Measurements from ENCODE around the gene TEX22.

The TEX22 gene

GRCh38 chr14:105411017-105411941 is 12.9 kb downstream of the TEX22 start:
- Histone ChIP-seq H3K27ac (ENCODE audit: insufficient read depth in 1 of 2, low read depth in 1 of 2, low read length in 2 of 2, poor library complexity in 1 of 2, severe bottlenecking in 2 of 2) (no peak overlapping the region), H3K4me3 (ENCODE audit: control insufficient read depth in 1 of 7, extremely low read depth in 1 of 7, insufficient read depth in 4 of 7, low read depth in 2 of 7, low read length in 6 of 7) (peak overlapping the region in 6 of 7 experiments; percentile 11 to 68 (median 38)), H3K9me3 (ENCODE audit: control extremely low read depth in 1 of 5, control insufficient read depth in 4 of 5, insufficient read depth in 2 of 5, low read depth in 1 of 5, low read length in 4 of 5) (no peaks in the 10 kb centered on the region), H3K36me3 (ENCODE audit: control insufficient read depth in 4 of 4, insufficient read depth in 4 of 4, low read length in 3 of 4) (no peaks in the 10 kb centered on the region), H3K4me1 (ENCODE audit: control extremely low read depth in 1 of 4, control insufficient read depth in 4 of 4, insufficient read depth in 4 of 4, low read length in 3 of 4) (peaks cover 4 to 30% (median 23%) of the 10 kb centered on the region in 4 experiments), H3K27me3 (replicated peaks in 2 of 5; ENCODE audit: control insufficient read depth in 4 of 5, insufficient read depth in 5 of 5, low read length in 4 of 5) (peaks cover 0 to 31% (median 16%) of the 10 kb centered on the region in 5 experiments)
- ChIA-PET POLR2A (interaction anchor here (0.6 to 1.5 kb wide), 4 partner anchors 12 to 37 kb away, joined by 3 to 6 read pairs (median 3); no protein-coding TSS in a partner anchor), CTCF (interaction anchor here (0.6 to 1.6 kb wide), 7 partner anchors 10 to 81 kb away, joined by 3 to 5 read pairs (median 3); no protein-coding TSS in a partner anchor)
- WGBS (ENCODE audit: insufficient coverage), result 10% methylated on average over 79 of the region's 86 CpGs
- peak in 2 of 3 donors; percentile 37 to 53 for DNase-seq

GRCh38 chr14:105411985-105412770 is 13.8 kb downstream of the TEX22 start:
- peak overlapping the region in 1 of 7 experiments; percentile 64 for H3K4me3 ChIP-seq (ENCODE audit: control insufficient read depth in 1 of 7, extremely low read depth in 1 of 7, insufficient read depth in 4 of 7, low read depth in 2 of 7, low read length in 6 of 7)
- CTCF ChIA-PET, result interaction anchor here (0.6 to 1.6 kb wide), 6 partner anchors 8 to 80 kb away, joined by 3 to 6 read pairs (median 4); no protein-coding TSS in a partner anchor
- no peaks in the 10 kb centered on the region for H3K9me3 ChIP-seq (ENCODE audit: control extremely low read depth in 1 of 5, control insufficient read depth in 4 of 5, insufficient read depth in 2 of 5, low read depth in 1 of 5, low read length in 4 of 5)
- DNase-seq, result no peak
- H3K36me3 ChIP-seq (ENCODE audit: control insufficient read depth in 4 of 4, insufficient read depth in 4 of 4, low read length in 3 of 4), result no peaks in the 10 kb centered on the region
- peaks cover 0 to 31% (median 16%) of the 10 kb centered on the region in 5 experiments for H3K27me3 ChIP-seq (replicated peaks in 2 of 5; ENCODE audit: control insufficient read depth in 4 of 5, insufficient read depth in 5 of 5, low read length in 4 of 5)
- H3K4me1 ChIP-seq (ENCODE audit: control extremely low read depth in 1 of 4, control insufficient read depth in 4 of 4, insufficient read depth in 4 of 4, low read length in 3 of 4), result peaks cover 4 to 27% (median 21%) of the 10 kb centered on the region in 4 experiments
- H3K27ac ChIP-seq (ENCODE audit: insufficient read depth in 1 of 2, low read depth in 1 of 2, low read length in 2 of 2, poor library complexity in 1 of 2, severe bottlenecking in 2 of 2), result no peak overlapping the region
- 88% methylated on average over 13 of the region's 17 CpGs for WGBS (ENCODE audit: insufficient coverage)
- POLR2A ChIA-PET, result interaction anchor here (0.8 to 1.5 kb wide), 2 partner anchors 9 to 14 kb away, joined by 3 read pairs; no protein-coding TSS in a partner anchor

GRCh38 chr14:105412771-105413543 is 14.6 kb downstream of the TEX22 start:
- H3K4me1 ChIP-seq (ENCODE audit: control extremely low read depth in 1 of 4, control insufficient read depth in 4 of 4, insufficient read depth in 4 of 4, low read length in 3 of 4), result peaks cover 4 to 27% (median 21%) of the 10 kb centered on the region in 4 experiments
- ChIA-PET CTCF (interaction anchor here (0.6 to 1.6 kb wide), 9 partner anchors 9 to 47 kb away, joined by 3 to 8 read pairs (median 5); no protein-coding TSS in a partner anchor), POLR2A (interaction anchor here (0.8 kb wide), 1 partner anchor 10 kb away, joined by 3 read pairs; no protein-coding TSS in a partner anchor)
- no peaks in the 10 kb centered on the region for H3K9me3 ChIP-seq (ENCODE audit: control extremely low read depth in 1 of 5, control insufficient read depth in 4 of 5, insufficient read depth in 2 of 5, low read depth in 1 of 5, low read length in 4 of 5)
- DNase-seq, result no peak
- H3K27ac ChIP-seq (ENCODE audit: insufficient read depth in 1 of 2, low read depth in 1 of 2, low read length in 2 of 2, poor library complexity in 1 of 2, severe bottlenecking in 2 of 2), result no peak overlapping the region
- 100% methylated on average over 7 of the region's 8 CpGs for WGBS (ENCODE audit: insufficient coverage)
- H3K36me3 ChIP-seq (ENCODE audit: control insufficient read depth in 4 of 4, insufficient read depth in 4 of 4, low read length in 3 of 4), result no peaks in the 10 kb centered on the region
- no peak overlapping the region for H3K4me3 ChIP-seq (ENCODE audit: control insufficient read depth in 1 of 7, extremely low read depth in 1 of 7, insufficient read depth in 4 of 7, low read depth in 2 of 7, low read length in 6 of 7)
- H3K27me3 ChIP-seq (replicated peaks in 2 of 5; ENCODE audit: control insufficient read depth in 4 of 5, insufficient read depth in 5 of 5, low read length in 4 of 5), result peaks cover 0 to 31% (median 16%) of the 10 kb centered on the region in 5 experiments

GRCh38 chr14:105413544-105413886 is 15.2 kb downstream of the TEX22 start:
- DNase-seq, result no peak
- Histone ChIP-seq H3K27ac (ENCODE audit: insufficient read depth in 1 of 2, low read depth in 1 of 2, low read length in 2 of 2, poor library complexity in 1 of 2, severe bottlenecking in 2 of 2) (no peak overlapping the region), H3K4me1 (ENCODE audit: control extremely low read depth in 1 of 4, control insufficient read depth in 4 of 4, insufficient read depth in 4 of 4, low read length in 3 of 4) (peaks cover 4 to 30% (median 22%) of the 10 kb centered on the region in 4 experiments), H3K4me3 (ENCODE audit: control insufficient read depth in 1 of 7, extremely low read depth in 1 of 7, insufficient read depth in 4 of 7, low read depth in 2 of 7, low read length in 6 of 7) (no peak overlapping the region), H3K36me3 (ENCODE audit: control insufficient read depth in 4 of 4, insufficient read depth in 4 of 4, low read length in 3 of 4) (no peaks in the 10 kb centered on the region), H3K27me3 (replicated peaks in 2 of 5; ENCODE audit: control insufficient read depth in 4 of 5, insufficient read depth in 5 of 5, low read length in 4 of 5) (peaks cover 0 to 31% (median 16%) of the 10 kb centered on the region in 5 experiments), H3K9me3 (ENCODE audit: control extremely low read depth in 1 of 5, control insufficient read depth in 4 of 5, insufficient read depth in 2 of 5, low read depth in 1 of 5, low read length in 4 of 5) (no peaks in the 10 kb centered on the region)
- POLR2A ChIA-PET, result no interaction called here
- CTCF ChIA-PET, result interaction anchor here (0.6 to 1.6 kb wide), 8 partner anchors 9 to 48 kb away, joined by 3 to 8 read pairs (median 4); no protein-coding TSS in a partner anchor
- WGBS (ENCODE audit: insufficient coverage), result no CpG with 5 or more reads among the region's 2 CpGs

- 4% methylated on average over 63 of the region's 79 CpGs for WGBS (ENCODE audit: insufficient coverage)
- no peak overlapping the region for H3K27ac ChIP-seq (ENCODE audit: insufficient read depth in 1 of 2, low read depth in 1 of 2, low read length in 2 of 2, poor library complexity in 1 of 2, severe bottlenecking in 2 of 2)
- H3K36me3 ChIP-seq (ENCODE audit: control insufficient read depth in 4 of 4, insufficient read depth in 4 of 4, low read length in 3 of 4), result no peaks in the 10 kb centered on the region
- peaks cover 0 to 40% (median 30%) of the 10 kb centered on the region in 4 experiments for H3K4me1 ChIP-seq (ENCODE audit: control extremely low read depth in 1 of 4, control insufficient read depth in 4 of 4, insufficient read depth in 4 of 4, low read length in 3 of 4)
- H3K9me3 ChIP-seq (ENCODE audit: control extremely low read depth in 1 of 5, control insufficient read depth in 4 of 5, insufficient read depth in 2 of 5, low read depth in 1 of 5, low read length in 4 of 5), result no peaks in the 10 kb centered on the region
- peaks cover 0 to 31% (median 16%) of the 10 kb centered on the region in 5 experiments for H3K27me3 ChIP-seq (replicated peaks in 2 of 5; ENCODE audit: control insufficient read depth in 4 of 5, insufficient read depth in 5 of 5, low read length in 4 of 5)
- DNase-seq, result peak; percentile 70 to 87 (median 84)
- ChIA-PET POLR2A (interaction anchor here (1.2 kb wide), 1 partner anchor 16 kb away, joined by 4 read pairs; the partner anchor contains the start of gene TEX22), CTCF (interaction anchor here (0.9 to 2.2 kb wide), 9 partner anchors 8 to 54 kb away, joined by 3 to 8 read pairs (median 6); no protein-coding TSS in a partner anchor)
- H3K4me3 ChIP-seq (ENCODE audit: control insufficient read depth in 1 of 7, extremely low read depth in 1 of 7, insufficient read depth in 4 of 7, low read depth in 2 of 7, low read length in 6 of 7), result peak overlapping the region; percentile 28 to 72 (median 57)
Measured at GRCh38 chr14:105414456-105415371, 16.4 kb downstream of the TEX22 start.
